HK-2 (cell line): Measurements from ENCODE around the gene SKAP1.
"Not testable (repeated sequence)": the region's sequence is repeated elsewhere in the genome, so short reads cannot be mapped to it uniquely, and the experiment has no call there.

Source experiments
- DNase-seq: peaks from one replicate; pipeline ENCODE4 v3.0.0-alpha.2; 2018; ENCODE audit not compliant: unreplicated experiment

The SKAP1 gene

DNA sequence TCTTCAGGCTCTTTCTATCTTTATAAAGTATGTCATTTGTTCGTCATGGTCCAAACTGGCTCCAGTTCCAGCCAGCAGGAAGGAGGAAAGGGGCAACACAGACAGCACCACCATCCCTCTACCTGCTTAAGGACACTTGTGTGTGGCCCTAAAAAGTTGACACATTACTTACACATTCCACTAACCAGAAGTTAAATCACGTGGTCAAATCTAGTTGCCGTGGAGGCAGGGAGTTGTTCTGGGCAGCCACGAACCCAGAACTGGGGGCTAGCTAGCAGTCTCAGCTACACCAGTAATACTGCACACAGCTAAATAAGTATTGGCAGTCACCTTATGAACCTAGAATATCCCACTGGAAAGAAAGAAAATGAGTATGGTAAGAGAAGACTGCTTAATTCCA is 218.2 kb downstream of the SKAP1 start:
- no peak for DNase-seq

DNA sequence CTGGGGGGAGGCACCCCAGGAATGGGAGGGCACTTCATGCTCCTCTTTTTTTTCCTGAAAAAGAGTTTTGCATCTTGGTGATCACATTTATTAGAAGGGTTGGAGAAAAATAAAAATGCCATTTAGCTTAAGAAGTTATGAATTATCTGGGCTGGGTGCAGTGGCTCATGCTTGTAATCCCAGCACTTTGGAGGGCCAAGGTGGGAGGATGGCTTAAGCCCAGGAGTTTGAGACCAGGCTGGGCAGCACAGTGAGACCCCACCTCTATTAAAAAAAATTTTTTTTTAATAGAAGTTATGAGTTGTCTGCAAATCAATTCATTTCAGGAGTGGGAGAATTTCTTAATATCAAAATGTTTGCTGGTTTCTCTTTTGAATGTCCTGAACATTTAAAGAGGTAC is 219.0 kb downstream of the SKAP1 start:
- no peak for DNase-seq

DNA sequence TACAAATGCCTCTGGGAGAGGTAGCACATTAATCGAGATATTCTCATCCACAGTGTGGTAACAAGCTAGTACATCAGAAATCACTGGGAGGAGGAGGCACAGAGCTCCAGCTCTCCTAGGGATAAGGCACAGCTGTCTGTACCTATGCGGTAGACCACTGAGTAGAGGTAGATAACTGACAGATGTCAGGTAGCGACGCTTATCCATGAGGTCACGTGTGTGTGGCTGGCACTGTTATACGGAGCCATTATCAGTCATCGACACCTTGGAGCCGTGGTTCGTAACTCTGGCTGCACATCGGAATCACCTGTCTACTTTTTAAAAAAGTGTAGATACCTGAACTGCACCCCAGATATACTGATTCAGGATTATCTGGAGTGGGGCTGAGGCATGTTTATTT is 220.0 kb downstream of the SKAP1 start:
- no peak for DNase-seq

DNA sequence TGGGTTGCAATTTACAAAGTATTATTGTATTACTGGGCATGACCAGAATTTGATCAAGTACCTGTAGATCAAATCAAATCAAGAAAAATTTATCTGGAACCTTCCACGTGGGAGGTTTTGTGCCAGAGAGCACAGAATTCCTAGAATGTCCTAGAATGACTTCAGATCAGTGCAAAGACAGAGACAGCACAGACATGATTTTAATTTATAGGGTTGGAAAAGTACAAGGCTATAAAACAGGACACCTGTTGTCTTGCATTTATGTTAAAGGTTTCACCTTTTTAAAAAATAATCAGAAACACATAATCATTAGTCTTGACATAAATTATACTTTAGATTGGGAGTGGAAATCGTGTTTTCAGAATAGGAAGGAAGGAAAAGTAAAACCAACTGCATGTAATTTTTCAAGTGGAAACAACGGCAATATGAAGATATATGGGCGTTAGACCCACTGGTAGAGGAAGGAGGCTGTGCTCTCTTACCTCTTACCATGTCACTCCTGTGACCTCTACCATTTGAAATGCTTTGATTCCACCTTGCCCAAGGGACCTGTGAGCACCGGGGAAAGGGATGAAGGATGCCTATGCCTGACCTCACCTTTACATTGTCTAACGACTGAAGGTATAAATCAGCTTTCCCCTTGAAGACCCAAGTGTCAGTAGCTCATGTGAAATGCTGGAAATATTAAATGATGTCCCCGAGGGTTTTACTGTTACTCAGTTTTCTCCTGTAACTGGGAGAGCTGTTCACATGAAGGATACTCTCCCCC is 222.1 kb downstream of the SKAP1 start:
- no peak for DNase-seq

DNA sequence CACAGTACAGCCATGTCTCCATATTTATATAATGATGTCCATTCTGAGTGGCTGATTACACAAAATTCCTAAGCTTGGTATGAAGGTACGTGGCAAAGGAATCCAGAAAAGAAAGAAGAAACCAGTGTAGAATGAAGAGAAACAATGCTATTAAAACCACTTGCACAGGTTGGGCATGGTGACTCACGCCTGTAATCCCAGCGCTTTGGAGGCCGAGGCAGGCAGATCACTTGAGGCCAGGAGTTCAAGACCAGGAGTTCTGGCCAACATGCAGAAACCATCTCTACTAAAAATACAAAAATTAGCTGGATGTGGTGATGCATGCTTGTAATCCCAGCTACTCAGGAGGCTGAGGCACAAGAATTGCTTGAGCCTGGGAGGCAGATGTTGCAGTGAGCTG is 223.0 kb downstream of the SKAP1 start:
- DNase-seq, result not testable (repeated sequence)

DNA sequence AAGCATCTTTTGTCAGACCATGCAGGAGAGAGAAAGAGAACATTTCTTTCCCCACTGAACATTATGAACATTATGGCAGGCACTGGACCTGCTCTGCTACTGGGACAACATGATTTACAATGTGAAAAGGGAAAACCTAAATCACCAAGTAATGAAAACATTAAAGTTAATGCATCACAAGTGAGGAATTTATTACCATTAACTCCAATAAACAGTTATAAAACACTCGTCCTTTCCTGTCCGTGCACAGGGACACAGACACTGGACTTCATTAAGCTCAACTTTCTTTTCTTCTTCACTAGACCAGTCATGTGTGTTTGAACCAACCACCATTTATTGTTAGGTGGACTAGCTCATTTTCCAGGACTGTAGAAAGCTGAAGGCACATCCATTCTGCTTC is 227.1 kb downstream of the SKAP1 start:
- DNase-seq, result no peak

DNA sequence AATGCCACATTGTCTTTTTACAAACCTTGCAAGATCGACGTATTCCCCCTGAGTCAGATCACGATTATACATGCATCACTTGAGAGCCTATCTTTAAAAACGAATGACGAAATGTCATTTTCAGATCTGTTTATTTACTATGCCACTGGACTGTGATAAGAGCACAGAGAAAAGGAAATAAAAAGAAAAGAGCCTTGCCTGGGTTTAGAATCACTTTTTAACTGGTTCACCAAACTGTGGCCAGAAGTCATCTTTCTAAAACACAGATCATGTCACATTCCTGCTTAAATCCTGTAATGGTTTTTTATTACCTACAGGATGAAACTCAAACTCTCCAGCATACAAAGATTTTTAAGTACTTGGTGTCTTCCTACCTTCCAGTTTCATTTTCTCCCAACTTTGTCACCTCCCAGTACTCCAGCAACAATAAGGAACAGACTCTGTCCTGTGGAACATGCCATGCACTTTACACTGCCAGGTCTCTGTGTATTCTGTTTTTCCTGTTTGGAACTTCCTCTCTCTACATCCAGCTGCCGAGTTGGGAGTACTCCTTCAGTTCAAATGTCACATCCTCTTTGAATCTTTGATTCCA is 231.0 kb downstream of the SKAP1 start:
- no peak for DNase-seq

DNA sequence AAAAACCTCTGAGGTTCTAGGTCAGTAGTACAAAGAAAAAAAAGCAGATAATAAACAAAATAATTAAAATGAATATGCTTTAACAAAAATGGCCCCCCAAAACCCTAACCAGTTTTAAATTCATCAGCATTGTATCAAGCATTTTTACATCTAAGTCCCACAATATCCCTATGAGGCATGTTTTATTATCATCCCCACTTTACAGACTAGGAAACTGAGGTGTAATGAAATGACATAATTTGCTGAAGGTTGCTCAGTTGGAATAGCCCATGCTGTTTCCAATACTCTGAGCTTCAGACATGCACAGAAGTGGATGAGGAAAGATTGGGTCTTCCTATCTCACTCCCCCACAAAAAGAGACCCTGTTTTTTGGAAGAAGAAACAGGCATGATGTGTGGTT is 234.1 kb downstream of the SKAP1 start:
- no peak for DNase-seq

DNA sequence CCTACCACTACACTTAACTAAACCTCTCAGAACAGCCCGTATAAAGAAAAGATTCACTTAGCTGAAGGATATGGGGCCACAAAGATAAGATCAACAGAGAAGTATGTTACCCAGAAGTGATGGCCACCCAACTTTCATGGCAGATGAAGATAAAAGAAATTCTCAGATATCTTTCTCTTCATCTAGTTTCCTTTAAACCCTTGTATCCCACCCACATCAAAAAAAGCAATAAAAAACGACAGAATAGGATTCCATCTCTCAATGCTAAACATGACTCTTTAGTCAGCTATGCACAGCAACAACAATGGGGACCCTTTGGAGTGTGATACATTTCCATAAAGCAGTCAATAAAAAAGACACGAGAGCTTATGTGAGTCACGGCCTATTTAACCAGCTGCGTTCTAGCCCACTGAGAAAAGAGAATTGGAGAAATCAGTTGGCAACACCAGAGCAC is 235.9 kb downstream of the SKAP1 start:
- no peak for DNase-seq

DNA sequence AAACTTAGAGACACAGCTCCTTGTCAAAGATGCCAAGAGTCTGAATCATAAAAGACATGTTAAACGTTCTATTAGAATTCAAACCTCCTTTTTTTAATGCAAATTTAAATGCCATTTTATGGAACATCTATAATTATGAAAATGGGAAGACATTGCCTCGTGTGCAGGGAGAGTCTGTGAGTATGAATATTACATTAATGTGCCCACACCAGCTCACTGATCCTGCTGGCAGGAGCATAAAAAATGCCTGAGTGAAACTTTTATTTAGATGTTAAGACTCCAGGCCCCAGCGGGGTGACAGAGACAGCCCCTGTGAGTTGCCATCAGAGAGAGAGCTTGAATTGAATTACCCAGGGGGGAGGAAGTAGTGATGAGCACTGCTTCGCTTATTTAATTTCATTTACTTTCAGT is 237.7 kb downstream of the SKAP1 start:
- DNase-seq, result no peak

DNA sequence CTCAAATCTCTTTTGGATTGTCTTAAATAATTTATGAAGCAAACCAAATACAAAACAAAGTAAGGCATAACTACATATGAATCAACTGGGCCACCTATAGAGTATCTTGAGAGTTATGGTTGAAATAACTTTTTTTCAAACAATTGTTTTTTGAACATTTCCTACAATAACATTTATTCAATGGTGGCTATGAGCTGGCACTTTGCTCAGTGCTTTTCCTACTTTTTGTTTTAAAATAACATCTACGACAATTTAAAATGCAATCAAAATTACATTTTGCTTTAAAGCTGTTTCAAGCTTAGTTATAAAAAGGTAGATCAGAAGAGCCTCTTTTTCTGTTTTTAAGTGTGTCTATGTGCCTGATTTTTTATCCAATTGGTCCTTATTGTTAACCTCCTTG is 238.7 kb downstream of the SKAP1 start:
- DNase-seq, result no peak

DNA sequence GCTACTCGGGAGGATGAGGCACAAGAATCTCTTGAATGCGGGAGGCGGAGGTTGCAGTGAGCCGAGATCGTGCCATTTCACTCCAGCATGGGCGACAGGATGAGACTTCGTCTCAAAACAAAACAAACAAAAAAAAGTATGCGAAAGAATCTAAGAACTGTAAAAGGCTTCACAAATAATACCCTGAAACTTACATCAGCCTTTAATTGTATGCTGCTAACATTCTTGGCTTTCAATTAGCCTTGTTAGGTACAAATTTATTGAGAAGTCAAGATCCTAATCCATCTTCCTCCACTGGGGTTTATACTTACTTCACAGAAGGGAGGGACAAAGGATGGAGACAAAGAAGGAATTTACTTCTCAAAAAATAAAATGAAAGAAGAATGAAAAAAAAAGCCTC is 239.1 kb downstream of the SKAP1 start:
- no peak for DNase-seq

DNA sequence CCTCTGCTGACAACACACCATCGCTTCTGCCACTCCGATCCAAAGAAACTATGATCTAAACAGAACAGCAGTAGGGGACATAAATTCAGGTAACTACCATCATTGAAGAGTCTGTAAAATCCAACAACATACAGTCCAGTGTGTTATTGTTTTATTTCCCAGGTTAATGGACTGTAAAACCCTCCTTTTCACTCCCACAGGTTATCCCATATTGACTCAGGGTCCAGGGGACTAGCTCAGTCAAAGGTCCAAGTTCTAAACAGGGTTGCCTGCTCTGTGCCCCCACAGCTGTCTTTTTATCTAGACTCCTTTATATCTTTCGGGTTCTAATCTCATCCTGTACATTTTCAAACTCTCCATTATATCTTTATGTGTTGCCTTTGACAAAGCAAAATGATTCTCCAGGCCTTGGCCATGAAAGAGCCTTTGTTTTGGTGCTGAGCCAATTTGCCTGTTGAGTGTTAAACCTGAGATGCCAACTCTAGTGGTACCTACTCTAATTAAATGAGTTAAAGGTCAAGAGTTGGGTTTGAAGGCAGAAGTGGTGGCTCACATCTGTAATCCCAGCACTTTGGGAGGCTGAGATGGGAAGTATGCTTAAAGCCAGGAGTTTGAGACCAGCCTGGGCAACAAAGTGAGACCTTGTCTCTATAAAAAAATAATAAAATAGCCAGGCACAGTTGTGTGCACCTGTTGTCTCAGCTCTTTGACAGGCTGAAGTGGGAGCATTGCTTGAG is 242.0 kb downstream of the SKAP1 start:
- no peak for DNase-seq

DNA sequence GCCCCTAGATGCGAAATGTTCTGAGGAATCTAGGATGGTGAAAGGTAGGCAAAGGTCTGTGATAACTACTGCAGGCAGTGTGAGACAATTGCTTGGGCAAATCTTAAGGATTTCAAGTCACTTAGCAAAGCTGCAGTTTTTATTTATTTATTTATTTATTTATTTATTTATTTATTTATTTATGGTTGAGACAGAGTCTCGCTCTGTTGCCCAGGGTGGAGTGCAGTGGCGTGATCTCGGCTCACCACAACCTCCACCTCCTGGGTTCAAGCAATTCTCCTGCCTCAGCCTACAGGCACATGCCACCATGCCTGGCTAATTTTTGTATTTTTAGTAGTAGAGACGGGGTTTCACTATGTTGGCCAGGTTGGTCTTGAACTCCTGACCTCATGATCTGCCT is 243.7 kb downstream of the SKAP1 start:
- DNase-seq, result not testable (repeated sequence)

DNA sequence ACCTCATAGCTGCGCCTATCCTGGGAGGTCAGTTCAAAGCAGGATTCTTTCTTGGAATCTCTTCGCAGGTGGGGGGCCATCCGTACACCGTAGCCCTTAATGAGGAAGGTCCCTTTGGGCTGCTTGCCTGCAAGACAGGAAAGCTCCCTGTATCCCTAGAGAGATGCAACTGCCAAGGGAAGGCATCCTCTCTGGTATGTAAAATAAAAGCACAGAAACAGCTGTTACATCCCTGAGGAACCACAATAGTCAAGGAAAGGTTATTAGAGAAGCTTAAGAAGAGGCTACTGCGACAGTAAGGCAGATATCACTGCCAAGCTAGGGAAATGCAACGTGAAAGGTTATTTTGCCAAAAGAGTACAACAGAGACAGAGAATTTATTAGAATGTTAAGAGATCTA is 245.3 kb downstream of the SKAP1 start:
- no peak for DNase-seq

DNA sequence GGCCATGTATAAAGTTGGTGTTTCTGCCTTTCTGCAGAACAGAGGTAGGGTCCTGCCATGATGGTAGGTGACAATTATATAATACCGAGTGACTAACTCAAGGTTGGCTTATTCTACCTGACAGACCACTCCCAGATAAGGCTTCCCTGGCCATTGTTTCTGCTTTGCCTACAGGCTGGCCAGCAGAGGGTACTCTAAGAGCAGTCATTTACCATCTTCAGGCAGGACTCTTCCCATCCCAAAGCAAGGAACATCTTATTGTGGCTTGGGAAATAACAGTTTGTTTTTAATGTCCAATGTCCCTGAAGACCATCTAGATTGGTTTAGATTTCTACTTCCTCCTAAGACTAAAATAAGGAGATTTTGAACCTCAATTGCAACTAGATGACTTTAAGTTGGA is 248.4 kb downstream of the SKAP1 start:
- peak; percentile 7 for DNase-seq

DNA sequence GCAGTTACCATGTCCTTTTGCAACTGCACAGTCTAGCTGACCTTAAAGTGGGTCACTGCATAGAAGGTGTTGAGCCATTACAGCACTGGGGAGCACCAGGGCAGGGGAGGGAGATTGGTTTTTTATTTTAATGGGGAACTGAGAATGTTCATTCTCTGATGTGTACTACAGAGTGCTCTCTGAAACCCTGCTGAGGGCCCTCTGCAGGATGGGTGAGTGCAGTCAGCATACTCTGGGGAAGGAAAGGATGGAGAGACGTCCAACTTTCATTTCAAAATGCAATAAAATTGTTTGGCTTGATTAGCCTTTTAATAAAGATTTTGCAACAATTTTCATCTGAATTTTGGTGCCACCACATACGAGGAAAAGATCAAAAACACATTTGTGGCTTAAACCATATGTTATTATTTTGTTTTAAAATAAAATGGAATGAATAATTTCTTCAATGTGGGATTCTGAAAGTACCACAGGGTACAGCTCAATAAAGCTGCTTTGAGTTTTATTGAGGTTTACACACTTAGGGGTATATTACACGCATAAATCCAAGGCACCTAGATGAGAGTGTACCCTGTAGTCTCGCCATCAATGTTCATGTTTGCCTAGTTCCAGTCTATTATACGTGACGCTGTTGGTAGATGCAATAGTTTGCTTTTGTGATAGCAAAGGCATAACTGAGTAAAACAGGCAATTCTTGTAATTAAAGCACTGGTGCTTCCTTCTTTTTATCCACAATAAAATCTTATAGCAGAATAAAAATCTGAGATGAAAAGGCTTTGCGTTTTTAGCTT is 249.0 kb downstream of the SKAP1 start:
- no peak for DNase-seq

DNA sequence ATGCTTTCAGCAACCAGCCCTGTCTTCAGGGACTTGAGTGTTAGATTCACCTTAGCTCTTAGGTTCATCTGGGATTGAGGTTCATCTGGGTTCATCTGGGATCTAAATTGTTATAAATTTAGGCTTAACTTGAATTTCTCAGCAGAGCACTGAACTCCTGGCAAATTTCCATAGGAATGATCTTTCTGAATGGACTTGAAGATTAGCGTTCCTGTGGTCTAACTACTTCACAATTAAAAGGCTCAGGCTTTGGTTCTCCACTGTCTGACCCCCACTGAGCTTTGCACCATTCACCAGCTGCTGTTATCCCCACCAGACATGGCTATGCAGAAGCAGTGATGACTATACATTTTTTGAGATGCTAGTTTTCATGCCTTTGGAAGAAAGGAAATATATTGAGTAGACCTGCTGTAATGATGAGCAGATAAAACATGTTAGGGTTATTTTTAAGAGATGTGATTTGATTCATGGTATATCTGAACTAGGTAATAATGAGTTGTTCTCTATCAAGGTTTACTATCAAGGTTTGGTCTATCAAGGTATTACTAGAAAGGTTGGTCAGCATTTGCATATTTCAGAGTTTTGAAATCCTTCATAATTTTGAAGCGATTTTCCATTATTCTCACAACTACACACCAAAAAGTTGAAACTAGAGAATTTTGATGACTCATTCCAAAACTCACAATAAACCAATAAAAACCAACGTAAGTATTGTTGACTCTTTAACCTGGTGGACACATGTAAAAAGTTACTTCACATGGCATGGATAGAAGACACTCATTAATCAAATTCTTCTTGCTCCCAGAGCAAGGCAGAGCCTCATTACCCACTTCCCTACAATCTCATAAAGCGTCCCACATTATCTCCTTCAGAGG is 250.7 kb downstream of the SKAP1 start:
- DNase-seq, result no peak

DNA sequence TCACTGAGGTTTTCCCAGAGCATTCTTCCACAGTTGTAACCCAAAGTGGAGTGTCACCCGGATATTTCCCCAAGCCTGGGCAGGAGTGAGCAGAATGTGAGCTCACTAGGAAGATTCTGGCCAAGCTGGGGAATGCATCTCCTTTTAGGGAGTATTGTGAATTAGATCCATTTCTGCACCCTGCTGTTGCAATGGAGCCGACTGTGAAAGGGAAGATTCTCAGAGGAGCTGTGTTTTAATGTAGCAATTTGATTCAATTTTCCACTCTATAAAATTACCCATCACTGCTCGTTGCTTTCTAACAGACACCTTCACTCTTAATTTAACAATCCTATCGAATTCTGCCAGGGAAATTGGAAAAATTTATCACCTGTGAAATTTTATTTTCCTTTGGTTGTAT is 251.7 kb downstream of the SKAP1 start:
- no peak for DNase-seq

DNA sequence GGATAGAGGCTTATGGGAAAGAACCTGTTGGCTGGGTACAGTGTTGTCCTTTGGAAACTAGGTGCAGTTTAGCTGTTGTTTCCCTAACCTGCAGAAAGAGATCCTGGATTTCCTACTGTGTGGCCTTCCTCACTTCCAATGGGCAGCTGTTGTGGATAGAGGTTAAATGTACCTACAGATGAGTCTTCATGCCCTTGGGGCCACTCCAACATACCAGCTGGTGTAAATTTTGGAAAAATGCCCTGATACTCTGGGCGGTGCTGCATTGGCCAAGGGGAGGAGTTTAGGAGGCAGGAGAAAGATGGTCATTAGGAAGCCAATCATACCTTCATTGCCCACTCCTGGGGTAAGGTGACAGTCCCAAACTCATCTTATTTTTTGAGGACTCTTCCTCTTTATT is 252.2 kb downstream of the SKAP1 start:
- DNase-seq, result no peak

DNA sequence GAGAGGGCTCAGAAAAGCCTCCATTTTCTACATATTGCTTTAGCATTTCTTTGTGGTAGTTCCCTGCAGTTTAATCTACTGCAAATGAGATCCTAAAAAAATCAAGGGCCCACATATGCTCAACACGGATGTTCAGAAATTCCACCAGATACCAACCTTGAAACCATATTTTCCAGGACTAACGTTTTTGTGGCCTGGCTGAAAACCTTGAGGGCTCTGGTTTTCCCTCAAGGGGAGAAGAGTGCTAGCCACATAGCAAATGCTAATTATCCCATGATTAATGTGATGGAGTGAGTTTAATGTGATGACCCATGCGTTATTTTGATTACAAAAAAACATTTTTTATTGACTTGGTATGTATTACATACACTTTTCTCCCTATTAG is 253.6 kb downstream of the SKAP1 start:
- no peak for DNase-seq
